Upper lobe of left lung (tissue), 6 donors: Measurements from ENCODE around the gene SECTM1. TPM values are rescaled to one million over a fixed set of nuclear protein-coding genes. Genes with fewer than 3 reads are reported as not detected.
A peak's percentile ranks its signal among the peaks of the same experiment; 100 is the strongest.

Experiments used
- ATAC-seq, 2 donors: fragments of 200-7000 bp; cut with Tn5 transposase; one replicate each; pipeline ENCODE4 v1.9.1; 2022; ENCODE audit warnings: mild to moderate bottlenecking in 2 of 2, moderate library complexity in 2 of 2; ENCODE audit not compliant: low FRiP score in 2 of 2
- DNase-seq, 2 donors: peaks; one replicate each; pipeline ENCODE4 v3.0.0-alpha.2; 2019 to 2020
- H3K27ac ChIP-seq, 4 donors: fragments of 200-600 bp; sonication (generic); one replicate each; pipeline ENCODE4 v1.5.1; 2016 to 2019
- H3K27me3 ChIP-seq, 4 donors: fragments of 200-600 bp; sonication (generic); one replicate each; pipeline ENCODE4 v1.5.1; 2017 to 2019
- H3K36me3 ChIP-seq, 4 donors: fragments of 200-600 bp; sonication (generic); one replicate each; pipeline ENCODE4 v1.5.1; 2016 to 2019
- H3K4me1 ChIP-seq, 4 donors: fragments of 200-600 bp; sonication (generic); one replicate each; pipeline ENCODE4 v1.5.1; 2018 to 2019
- H3K4me3 ChIP-seq, 4 donors: fragments of 200-600 bp; sonication (generic); one replicate each; pipeline ENCODE4 v1.5.1; 2017 to 2019; ENCODE audit warnings: mild to moderate bottlenecking in 2 of 4, moderate library complexity in 1 of 4
- H3K9me3 ChIP-seq, 4 donors: fragments of 200-600 bp; sonication (generic); one replicate each; pipeline ENCODE4 v1.5.1; 2018 to 2019
- CTCF ChIP-seq, 6 experiments: fragments of 450-650 bp in 4 of 6; fragments of 200-600 bp in 2 of 6; sonication (generic) in 2 of 6; IDR thresholded peaks; one replicate each; pipeline ENCODE4 v1.5.1; 2016 to 2019; ENCODE audit warnings: antibody characterized with exemption in 6 of 6
- EP300 ChIP-seq, 4 donors: sonication (generic); formaldehyde crosslinking; IDR thresholded peaks; one replicate each; pipeline ENCODE4 v1.5.1; 2017; ENCODE audit warnings: antibody characterized with exemption in 4 of 4, control low read depth in 2 of 4
- POLR2A ChIP-seq, 4 donors: fragments of 450-650 bp; IDR thresholded peaks; one replicate each; pipeline ENCODE4 v1.5.1; 2016 to 2017; ENCODE audit warnings: antibody characterized with exemption in 4 of 4, mild to moderate bottlenecking in 2 of 4
- POLR2AphosphoS5 ChIP-seq, 2 donors: sonication (generic); formaldehyde crosslinking; IDR thresholded peaks; one replicate each; pipeline ENCODE4 v1.5.1; 2017; ENCODE audit warnings: antibody characterized with exemption in 2 of 2
- WGBS, 2 donors: methylation state at CpG; one replicate each; pipeline ENCODE4 v1.1.5; 2017 to 2018; 5-methylcytosine and 5-hydroxymethylcytosine counted together
- total RNA-seq, 6 donors: library from RNA; depleted of rRNA in 4 of 6; stranded (reverse); fragments of >200 nt in 4 of 6; gene quantifications; one replicate each; pipeline versions ENCODE4 v1.1.0 to v1.2.1, GENCODE V29; 2016 to 2021
- donor health status: DM: no; HTN: no; CAD: no; lungs with moderate emphysema.
- donor health status: DM: no; HTN: yes; CAD: no; lungs with severe emphysema.

SECTM1 gene
- total RNA-seq, 6 donors from 2014 or later, result 17.8 to 50.4 (median 36.2) TPM

DNA sequence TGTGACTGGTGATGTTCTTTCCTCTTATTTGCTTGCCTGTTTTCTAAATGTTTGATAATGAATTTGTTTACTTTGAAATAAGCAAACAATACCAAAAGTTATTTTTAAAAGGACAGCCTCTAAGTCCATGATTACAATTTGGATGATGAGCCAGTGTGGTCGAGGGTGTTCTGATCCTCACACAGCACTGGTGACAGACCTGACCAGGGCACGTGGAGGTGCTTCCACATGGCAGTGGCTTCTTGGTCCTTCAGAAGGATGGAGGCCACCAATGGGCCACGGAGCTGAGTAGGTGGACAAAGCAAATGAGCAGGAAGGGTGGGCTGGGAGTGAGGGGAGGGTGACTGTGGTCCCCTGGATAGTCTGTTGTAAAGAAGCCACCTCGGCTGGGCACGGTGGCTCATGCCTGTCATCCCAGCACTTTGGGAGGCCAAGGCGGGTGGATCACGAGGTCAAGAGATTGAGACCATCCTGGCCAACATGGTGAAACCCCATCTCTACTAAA, 21.3 kb upstream of the SECTM1 start:
- peaks cover 0 to 12% (median 6%) of the 10 kb centered on the region in 4 donors for H3K4me1 ChIP-seq
- H3K27ac ChIP-seq, result no peak overlapping the region
- H3K27me3 ChIP-seq, result no peaks in the 10 kb centered on the region
- H3K36me3 ChIP-seq, result no peaks in the 10 kb centered on the region
- WGBS, 2 donors, result 81 to 82% methylated on average over 7 of the region's 7 CpGs
- DNase-seq (no peak), ATAC-seq (no peak)
- H3K4me3 ChIP-seq, result no peak overlapping the region
- H3K9me3 ChIP-seq, result no peaks in the 10 kb centered on the region
- no peak for TF ChIP-seq EP300 (IDR thresholded peaks at IDR 0.05)

DNA sequence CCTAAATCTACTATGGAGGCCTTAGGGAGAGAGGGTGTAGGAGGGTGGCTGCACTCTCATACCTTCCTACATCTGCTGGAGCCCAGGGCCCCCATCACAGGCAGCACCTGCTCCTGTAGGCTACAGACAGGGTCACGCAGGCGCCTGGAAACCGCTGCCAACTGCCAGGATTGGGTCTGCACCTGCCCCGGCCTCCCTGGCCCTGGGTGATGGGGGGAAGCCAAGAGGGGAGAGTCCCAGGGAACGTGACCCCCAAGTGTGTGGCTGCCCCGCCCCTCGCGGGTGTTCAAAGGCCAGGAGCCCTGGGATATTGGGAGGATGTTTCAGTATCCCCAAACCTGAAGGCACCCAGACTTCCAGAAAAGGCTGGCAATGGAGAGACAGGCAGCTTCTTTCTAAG, 19.9 kb upstream of the SECTM1 start:
- WGBS, 2 donors, result 92% methylated on average over 8 of the region's 8 CpGs; no CpG with 5 or more reads in 1 of the 2 donors
- no peak for TF ChIP-seq POLR2AphosphoS5 (IDR thresholded peaks at IDR 0.05)
- TF ChIP-seq EP300 (IDR thresholded peaks at IDR 0.05), result no peak
- TF ChIP-seq POLR2A (IDR thresholded peaks at IDR 0.05), result no peak
- TF ChIP-seq CTCF (IDR thresholded peaks at IDR 0.05), result no peak
- H3K27me3 ChIP-seq, result no peaks in the 10 kb centered on the region
- H3K9me3 ChIP-seq, result no peaks in the 10 kb centered on the region
- ATAC-seq (no peak), DNase-seq (peak in 1 of 2 donors; percentile 56)
- no peak overlapping the region for H3K4me3 ChIP-seq
- H3K4me1 ChIP-seq, result peaks cover 0 to 12% (median 6%) of the 10 kb centered on the region in 4 donors
- H3K27ac ChIP-seq, result no peak overlapping the region
- H3K36me3 ChIP-seq, result no peaks in the 10 kb centered on the region

- DNase-seq (peak; percentile 70 to 86), ATAC-seq (peak; percentile 82 to 84)
- TF ChIP-seq POLR2A (IDR thresholded peaks at IDR 0.05) (no peak), POLR2AphosphoS5 (IDR thresholded peaks at IDR 0.05) (no peak), CTCF (IDR thresholded peaks at IDR 0.05) (peak; percentile 84 to 96 (median 93))
- Histone ChIP-seq H3K27ac (no peak overlapping the region), H3K4me3 (no peak overlapping the region), H3K9me3 (no peaks in the 10 kb centered on the region), H3K36me3 (no peaks in the 10 kb centered on the region), H3K4me1 (peaks cover 0 to 12% (median 6%) of the 10 kb centered on the region in 4 donors), H3K27me3 (no peaks in the 10 kb centered on the region)
- 61 to 70% methylated on average over 3 to 16 of the region's 26 CpGs for WGBS, 2 donors
Observed at GRCh38 chr17:82351713-82352488, 18.3 kb upstream of the SECTM1 start.

GRCh38 chr17:82351254-82351712, 17.7 kb upstream of the SECTM1 start:
- no peaks in the 10 kb centered on the region for H3K27me3 ChIP-seq
- ATAC-seq, result no peak
- peak in 1 of 2 donors; percentile 84 for DNase-seq
- H3K9me3 ChIP-seq, result no peaks in the 10 kb centered on the region
- no peaks in the 10 kb centered on the region for H3K36me3 ChIP-seq
- no peak overlapping the region for H3K4me3 ChIP-seq
- no peak for TF ChIP-seq CTCF (IDR thresholded peaks at IDR 0.05)
- no peak for TF ChIP-seq POLR2A (IDR thresholded peaks at IDR 0.05)
- TF ChIP-seq EP300 (IDR thresholded peaks at IDR 0.05), result no peak
- no peak for TF ChIP-seq POLR2AphosphoS5 (IDR thresholded peaks at IDR 0.05)
- WGBS, 2 donors, result 47 to 62% methylated on average over 20 to 21 of the region's 21 CpGs
- H3K27ac ChIP-seq, result no peak overlapping the region
- H3K4me1 ChIP-seq, result peaks cover 0 to 10% (median 6%) of the 10 kb centered on the region in 4 donors

DNA sequence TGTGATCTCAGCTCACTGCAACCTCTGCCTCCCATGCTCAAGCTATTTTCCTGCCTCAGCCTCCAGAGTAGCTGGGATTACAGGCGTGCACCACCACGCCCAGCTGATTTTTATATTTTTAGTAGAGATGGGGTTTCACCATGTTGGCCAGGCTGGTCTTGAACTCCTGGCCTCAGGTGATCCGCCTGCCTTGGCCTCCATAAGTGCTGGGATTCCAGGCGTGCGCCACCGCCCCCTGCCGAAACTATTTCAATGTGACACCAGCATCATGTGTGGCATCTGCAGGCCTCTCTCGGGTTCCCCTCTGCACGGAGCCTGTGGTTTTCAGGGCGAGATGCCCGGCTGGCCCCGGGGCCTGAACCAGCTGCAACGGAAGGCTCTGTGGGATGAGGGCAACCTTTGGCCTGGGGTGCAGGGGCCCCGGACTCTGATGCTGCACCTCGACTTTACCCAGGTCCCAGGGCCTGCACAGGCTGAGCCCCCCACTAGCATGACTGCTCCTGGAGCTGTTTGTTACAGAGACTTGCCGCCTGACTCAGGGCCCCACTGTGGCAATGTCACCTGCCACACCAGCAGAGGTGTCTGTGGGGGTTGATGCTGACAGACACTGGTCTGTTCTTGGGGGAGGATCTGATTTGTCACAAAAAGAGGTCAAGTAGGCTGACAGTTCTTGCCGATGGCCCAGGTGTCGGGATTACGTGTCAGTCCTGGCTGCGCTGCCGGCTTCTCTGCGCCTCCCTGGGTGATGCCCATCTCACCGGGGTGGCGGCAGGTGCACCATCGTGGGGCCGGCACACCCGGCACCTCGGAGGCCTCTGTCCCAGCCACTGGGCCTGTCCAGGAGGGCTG, 16.8 kb upstream of the SECTM1 start:
- ATAC-seq (no peak), DNase-seq (peak in 1 of 2 donors; percentile 81)
- 89 to 91% methylated on average over 7 to 28 of the region's 28 CpGs for WGBS, 2 donors

More for the DNA sequence above, 16.8 kb upstream of the SECTM1 start:
- no peak overlapping the region for H3K27ac ChIP-seq
- no peaks in the 10 kb centered on the region for H3K27me3 ChIP-seq
- no peaks in the 10 kb centered on the region for H3K36me3 ChIP-seq
- peaks cover 0 to 9% (median under 1%) of the 10 kb centered on the region in 4 donors for H3K4me1 ChIP-seq
- TF ChIP-seq POLR2AphosphoS5 (IDR thresholded peaks at IDR 0.05), result no peak
- TF ChIP-seq CTCF (IDR thresholded peaks at IDR 0.05), result no peak
- TF ChIP-seq EP300 (IDR thresholded peaks at IDR 0.05), result no peak
- TF ChIP-seq POLR2A (IDR thresholded peaks at IDR 0.05), result no peak
- no peak overlapping the region for H3K4me3 ChIP-seq
- H3K9me3 ChIP-seq, result no peaks in the 10 kb centered on the region
